Measurements from ENCODE around the gene PAX2. TPM values are rescaled to one million over a fixed set of nuclear protein-coding genes. Genes with fewer than 3 reads are reported as not detected.

The PAX2 gene
- total and polyA plus RNA-seq, 2 of the 13 experiments (the other 11 are each of a cell fraction or from before 2014, with no cell fraction given), result not detected

GRCh38 chr10:100874702-100875483, 129.5 kb downstream of the PAX2 start (continued):
- TF ChIP-seq TRAFD1 (CRISPR knock-in tag; IDR thresholded peaks at IDR 0.05; ENCODE audit: borderline replicate concordance), result no peak
- TF ChIP-seq ADNP (CRISPR knock-in tag; IDR thresholded peaks at IDR 0.05), result no peak
- TF ChIP-seq, protein P1, sequence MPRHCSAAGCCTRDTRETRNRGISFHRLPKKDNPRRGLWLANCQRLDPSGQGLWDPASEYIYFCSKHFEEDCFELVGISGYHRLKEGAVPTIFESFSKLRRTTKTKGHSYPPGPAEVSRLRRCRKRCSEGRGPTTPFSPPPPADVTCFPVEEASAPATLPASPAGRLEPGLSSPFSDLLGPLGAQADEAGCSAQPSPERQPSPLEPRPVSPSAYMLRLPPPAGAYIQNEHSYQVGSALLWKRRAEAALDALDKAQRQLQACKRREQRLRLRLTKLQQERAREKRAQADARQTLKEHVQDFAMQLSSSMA (CRISPR knock-in tag; IDR thresholded peaks at IDR 0.05), result 0 out of 2 replicates have a peak, but pooled peaks have one; percentile 10
- TF ChIP-seq KLF16 (CRISPR knock-in tag; IDR thresholded peaks at IDR 0.05), result no peak
- TF ChIP-seq HNRNPH1 (optimal IDR thresholded peaks at IDR 0.05; ENCODE audit: low read depth, low read length), result no peak

GRCh38 chr10:100875484-100876166, 130.2 kb downstream of the PAX2 start:
- no peak overlapping the region; the same call in 1 of the 2 replicates for H3K9ac ChIP-seq (ENCODE audit: insufficient read depth, low read depth, low read length)
- ChIA-PET POLR2A (interaction anchor here (0.9 to 1.5 kb wide), 3 partner anchors 123 to 341 kb away, joined by 3 to 4 read pairs (median 3); partner anchors contain the start of gene HIF1AN), CTCF (ENCODE audit: low intra/inter-chr PET ratio, low total read pairs) (interaction anchor here (0.8 kb wide), 1 partner anchor 313 kb away, joined by 3 read pairs; no protein-coding TSS in a partner anchor)
- no peak overlapping the region for H2AFZ ChIP-seq (ENCODE audit: low read length)
- in situ Hi-C loops (cut with HindIII; ENCODE audit: extremely low pct_ligation_motif_present, low pct_unique_long_range_greater_than_20kb) (loop anchor here (5.0 to 25.0 kb wide), 3 partner anchors 203 to 538 kb away; partner anchors contain the start of genes PKD2L1 and SCD), intact Hi-C loops (cut with micrococcal nuclease; ENCODE audit: unreplicated experiment) (loop anchor here (5.0 kb wide), 3 partner anchors 48 to 137 kb away; no protein-coding TSS in a partner anchor)
- H4K20me1 ChIP-seq (ENCODE audit: insufficient read depth, low read length), result no peaks in the 10 kb centered on the region
- H3K4me2 ChIP-seq (ENCODE audit: low read depth, low read length), result peak overlapping the region; percentile 67
- H3K27me3 ChIP-seq (ENCODE audit: control insufficient read depth in 1 of 2, insufficient read depth in 2 of 2, low read length in 2 of 2), result peaks cover 2 to 4% of the 10 kb centered on the region in 2 experiments; a peak in 1 of 5 replicates
- 14% methylated on average over 5 of the region's 5 CpGs for WGBS (ENCODE audit: low lambda C conversion rate)
- DNase-seq (ENCODE audit: low spot score) (peak; percentile 89), ATAC-seq (peak; percentile 39), FAIRE-seq (peak; percentile 93)
- no TSS peak for BruUV-seq (replicated peaks)
- no peaks in the 10 kb centered on the region for H3K36me3 ChIP-seq (replicated peaks in 1 of 2; ENCODE audit: control insufficient read depth in 1 of 2, insufficient read depth in 2 of 2, low read length in 2 of 2)
- H3K4me1 ChIP-seq (ENCODE audit: insufficient read depth, low read length), result peaks cover 83% of the 10 kb centered on the region
- H3K9me3 ChIP-seq (ENCODE audit: low read length), result no peaks in the 10 kb centered on the region
- H3K4me3 ChIP-seq (replicated peaks in 1 of 3; ENCODE audit: insufficient read depth in 1 of 3, low read depth in 2 of 3, low read length in 3 of 3), result peak overlapping the region; percentile 13 to 59 (median 48); a peak in 4 of 6 replicates
- H3K79me2 ChIP-seq (ENCODE audit: insufficient read depth, low read length), result no peaks in the 10 kb centered on the region
- H3K27ac ChIP-seq (ENCODE audit: extremely low read length, insufficient read depth, low read length), result peak overlapping the region; percentile 49
- no peak for TF ChIP-seq ZFAT (CRISPR knock-in tag; conservative IDR thresholded peaks at IDR 0.05)
- TF ChIP-seq ZBTB21 (CRISPR knock-in tag; IDR thresholded peaks at IDR 0.05), result no peak
- no peak for TF ChIP-seq ZNF414 (CRISPR knock-in tag; IDR thresholded peaks at IDR 0.05)
- no peak for TF ChIP-seq JUND (CRISPR knock-in tag; IDR thresholded peaks at IDR 0.05)
- TF ChIP-seq, protein P2, sequence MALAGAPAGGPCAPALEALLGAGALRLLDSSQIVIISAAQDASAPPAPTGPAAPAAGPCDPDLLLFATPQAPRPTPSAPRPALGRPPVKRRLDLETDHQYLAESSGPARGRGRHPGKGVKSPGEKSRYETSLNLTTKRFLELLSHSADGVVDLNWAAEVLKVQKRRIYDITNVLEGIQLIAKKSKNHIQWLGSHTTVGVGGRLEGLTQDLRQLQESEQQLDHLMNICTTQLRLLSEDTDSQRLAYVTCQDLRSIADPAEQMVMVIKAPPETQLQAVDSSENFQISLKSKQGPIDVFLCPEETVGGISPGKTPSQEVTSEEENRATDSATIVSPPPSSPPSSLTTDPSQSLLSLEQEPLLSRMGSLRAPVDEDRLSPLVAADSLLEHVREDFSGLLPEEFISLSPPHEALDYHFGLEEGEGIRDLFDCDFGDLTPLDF (CRISPR knock-in tag; IDR thresholded peaks at IDR 0.05), result no peak
- TF ChIP-seq, protein P3, sequence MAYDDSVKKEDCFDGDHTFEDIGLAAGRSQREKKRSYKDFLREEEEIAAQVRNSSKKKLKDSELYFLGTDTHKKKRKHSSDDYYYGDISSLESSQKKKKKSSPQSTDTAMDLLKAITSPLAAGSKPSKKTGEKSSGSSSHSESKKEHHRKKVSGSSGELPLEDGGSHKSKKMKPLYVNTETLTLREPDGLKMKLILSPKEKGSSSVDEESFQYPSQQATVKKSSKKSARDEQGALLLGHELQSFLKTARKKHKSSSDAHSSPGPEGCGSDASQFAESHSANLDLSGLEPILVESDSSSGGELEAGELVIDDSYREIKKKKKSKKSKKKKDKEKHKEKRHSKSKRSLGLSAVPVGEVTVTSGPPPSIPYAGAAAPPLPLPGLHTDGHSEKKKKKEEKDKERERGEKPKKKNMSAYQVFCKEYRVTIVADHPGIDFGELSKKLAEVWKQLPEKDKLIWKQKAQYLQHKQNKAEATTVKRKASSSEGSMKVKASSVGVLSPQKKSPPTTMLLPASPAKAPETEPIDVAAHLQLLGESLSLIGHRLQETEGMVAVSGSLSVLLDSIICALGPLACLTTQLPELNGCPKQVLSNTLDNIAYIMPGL (CRISPR knock-in tag; IDR thresholded peaks at IDR 0.05; ENCODE audit: borderline replicate concordance in 1 of 2, low read depth in 1 of 2), result peak in 1 of 2 experiments; percentile 19; a peak in 1 of 4 replicates
- no peak for TF ChIP-seq GZF1 (CRISPR knock-in tag; IDR thresholded peaks at IDR 0.05)
- TF ChIP-seq ZNF552 (CRISPR knock-in tag; IDR thresholded peaks at IDR 0.05; ENCODE audit: borderline replicate concordance), result no peak

Measured in HepG2 (cell line).